IPS-18c (cell line): Measurements from ENCODE around the gene GTF3C4.
"Not testable (repeated sequence)": the region's sequence is repeated elsewhere in the genome, so short reads cannot be mapped to it uniquely, and the experiment has no call there.

Source experiments
- H3K4me3 ChIP-seq: 2 replicates; pipeline ENCODE4 v1.7.0; 2013; ENCODE audit warnings: low read depth, mild to moderate bottlenecking, low read length, moderate library complexity; ENCODE audit not compliant: insufficient read depth
- H3K9me3 ChIP-seq: one replicate; pipeline ENCODE4 v1.6.1; 2013; ENCODE audit warnings: mild to moderate bottlenecking, low read length, moderate library complexity; ENCODE audit not compliant: control insufficient read depth, insufficient read depth

Gene GTF3C4

GRCh38 chr9:132717326-132717945 lies 47.2 kb downstream of the GTF3C4 start:
- Histone ChIP-seq H3K4me3 (no peak overlapping the region; the same call in 1 of the 2 replicates), H3K9me3 (no peaks in the 10 kb centered on the region)

- not testable (repeated sequence) for H3K4me3 ChIP-seq, H3K9me3 ChIP-seq
Measured at GRCh38 chr9:132718381-132718928, 48.2 kb downstream of the GTF3C4 start.

GRCh38 chr9:132721661-132722060 lies 51.4 kb downstream of the GTF3C4 start:
- Histone ChIP-seq H3K4me3 (no peak overlapping the region), H3K9me3 (no peaks in the 10 kb centered on the region)

GRCh38 chr9:132722564-132723065 lies 52.4 kb downstream of the GTF3C4 start:
- no peak overlapping the region for H3K4me3 ChIP-seq
- no peaks in the 10 kb centered on the region for H3K9me3 ChIP-seq

- H3K4me3 ChIP-seq: no peak overlapping the region
Measured at GRCh38 chr9:132723809-132724208, 53.5 kb downstream of the GTF3C4 start.

GRCh38 chr9:132725306-132725705 lies 55.0 kb downstream of the GTF3C4 start:
- Histone ChIP-seq H3K4me3 (no peak overlapping the region), H3K9me3 (no peaks in the 10 kb centered on the region)

More at GRCh38 chr9:132723809-132724208, 53.5 kb downstream of the GTF3C4 start:
- H3K9me3 ChIP-seq: no peaks in the 10 kb centered on the region

GRCh38 chr9:132726576-132727130 lies 56.4 kb downstream of the GTF3C4 start:
- Histone ChIP-seq H3K4me3 (no peak overlapping the region), H3K9me3 (no peaks in the 10 kb centered on the region)

- Histone ChIP-seq H3K9me3 (no peaks in the 10 kb centered on the region), H3K4me3 (no peak overlapping the region)
Measured at GRCh38 chr9:132728071-132728470, 57.8 kb downstream of the GTF3C4 start.

- Histone ChIP-seq H3K4me3 (no peak overlapping the region), H3K9me3 (no peaks in the 10 kb centered on the region)
Measured at GRCh38 chr9:132728497-132728896, 58.2 kb downstream of the GTF3C4 start.

- Histone ChIP-seq H3K4me3 (no peak overlapping the region), H3K9me3 (no peaks in the 10 kb centered on the region)
Measured at GRCh38 chr9:132729235-132729890, 59.1 kb downstream of the GTF3C4 start.

- Histone ChIP-seq H3K4me3 (no peak overlapping the region), H3K9me3 (no peaks in the 10 kb centered on the region)
Measured at GRCh38 chr9:132730054-132731033, 60.1 kb downstream of the GTF3C4 start.

GRCh38 chr9:132731230-132731629 lies 61.0 kb downstream of the GTF3C4 start:
- Histone ChIP-seq H3K4me3 (no peak overlapping the region), H3K9me3 (no peaks in the 10 kb centered on the region)

- no peak overlapping the region for H3K4me3 ChIP-seq
- H3K9me3 ChIP-seq: no peaks in the 10 kb centered on the region
Measured at GRCh38 chr9:132732326-132733259, 62.3 kb downstream of the GTF3C4 start.

- Histone ChIP-seq H3K9me3 (no peaks in the 10 kb centered on the region), H3K4me3 (no peak overlapping the region)
Measured at GRCh38 chr9:132733260-132733815, 63.1 kb downstream of the GTF3C4 start.

- no peak overlapping the region for H3K4me3 ChIP-seq
- no peaks in the 10 kb centered on the region for H3K9me3 ChIP-seq
Measured at GRCh38 chr9:132739710-132740310, 69.5 kb downstream of the GTF3C4 start.
